ENCODE data around the gene CCDC12. TPM values are rescaled to one million over a fixed set of nuclear protein-coding genes. Genes with fewer than 3 reads are reported as not detected.

The CCDC12 gene
- total RNA-seq, 1 experiment from 2014 or later = 46.5 TPM

DNA sequence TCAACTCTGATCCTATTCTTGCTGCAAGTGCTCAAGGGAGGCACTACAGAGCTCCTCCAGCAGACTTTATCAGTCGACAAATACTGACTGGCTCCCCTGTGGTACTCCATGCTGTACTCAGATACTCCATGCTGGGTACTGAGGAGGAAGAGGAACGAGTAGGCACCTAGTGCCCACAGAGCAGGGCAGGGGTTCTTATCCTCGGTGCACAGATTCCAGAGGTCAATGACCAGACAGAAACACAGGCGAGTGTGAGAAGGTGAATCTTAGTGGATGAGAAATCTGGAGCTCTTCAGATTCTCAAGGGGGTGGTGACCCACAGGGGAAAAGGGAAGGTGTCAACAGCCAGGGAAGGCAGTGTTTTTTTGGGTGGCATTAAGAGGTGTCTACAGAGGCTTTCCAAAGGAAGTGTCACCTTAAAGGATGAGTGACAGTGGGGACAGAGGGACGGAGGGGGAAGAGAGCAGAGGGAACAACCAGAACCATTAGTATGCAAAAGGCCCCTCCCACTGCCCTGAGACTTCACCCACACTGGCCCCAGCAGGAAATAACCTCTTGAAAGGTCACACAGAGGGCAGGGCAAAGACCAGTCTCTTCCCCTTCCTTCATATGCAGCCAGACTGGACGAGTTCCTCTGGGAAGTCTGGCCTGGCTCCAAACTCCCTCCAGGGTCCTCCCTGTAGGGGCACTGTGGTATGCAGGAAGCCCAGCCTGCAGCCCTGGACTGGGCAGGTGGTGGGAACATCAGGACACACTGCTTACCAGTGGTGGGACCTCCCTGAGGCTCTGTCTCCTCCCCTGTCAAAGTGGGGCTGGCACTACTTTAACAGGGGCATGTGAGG lies 27.5 kb downstream of the CCDC12 start:
- Histone ChIP-seq H3K79me2 (ENCODE audit: insufficient read depth, low read length) (peaks cover 98% of the 10 kb centered on the region), H3K36me3 (ENCODE audit: control insufficient read depth in 1 of 2, insufficient read depth in 2 of 2, low read length in 2 of 2) (peaks cover 0 to 9% of the 10 kb centered on the region in 2 experiments; a peak in 1 of 4 replicates), H4K20me1 (ENCODE audit: insufficient read depth) (peaks cover 46% of the 10 kb centered on the region; the same call in 1 of the 2 replicates), H3K27me3 (ENCODE audit: insufficient read depth, low read length) (no peaks in the 10 kb centered on the region), H3K9me2 (ENCODE audit: insufficient read depth) (no peaks in the 10 kb centered on the region), H3K9me3 (ENCODE audit: control insufficient read depth in 1 of 2, insufficient read depth in 1 of 2, low read depth in 1 of 2, low read length in 2 of 2) (no peaks in the 10 kb centered on the region), H3K4me3 (replicated peaks in 1 of 2; ENCODE audit: low read depth in 1 of 2, low read length in 2 of 2) (peak overlapping the region in 1 of 2 experiments; percentile 34; a peak in 2 of 4 replicates), H3K4me1 (ENCODE audit: control insufficient read depth in 1 of 2, insufficient read depth in 2 of 2, low read length in 2 of 2) (peaks cover 59 to 85% of the 10 kb centered on the region in 2 experiments), H3K9ac (ENCODE audit: low read length) (peak overlapping the region; percentile 30; the same call in 1 of the 2 replicates), H2AFZ (ENCODE audit: low read depth, low read length, poor library complexity, severe bottlenecking) (no peak overlapping the region), H3K27ac (ENCODE audit: low read depth, low read length) (peak overlapping the region; percentile 50), H3K4me2 (ENCODE audit: low read length) (peak overlapping the region; percentile 64)
- CTCF ChIA-PET = no interaction called here
- POLR2A ChIA-PET = no interaction called here
- ATAC-seq (no peak), DNase-seq (ENCODE audit: low read depth, low spot score) (no peak)
- no peak for TF ChIP-seq JUND (IDR thresholded peaks at IDR 0.05)
- TF ChIP-seq, protein P1, sequence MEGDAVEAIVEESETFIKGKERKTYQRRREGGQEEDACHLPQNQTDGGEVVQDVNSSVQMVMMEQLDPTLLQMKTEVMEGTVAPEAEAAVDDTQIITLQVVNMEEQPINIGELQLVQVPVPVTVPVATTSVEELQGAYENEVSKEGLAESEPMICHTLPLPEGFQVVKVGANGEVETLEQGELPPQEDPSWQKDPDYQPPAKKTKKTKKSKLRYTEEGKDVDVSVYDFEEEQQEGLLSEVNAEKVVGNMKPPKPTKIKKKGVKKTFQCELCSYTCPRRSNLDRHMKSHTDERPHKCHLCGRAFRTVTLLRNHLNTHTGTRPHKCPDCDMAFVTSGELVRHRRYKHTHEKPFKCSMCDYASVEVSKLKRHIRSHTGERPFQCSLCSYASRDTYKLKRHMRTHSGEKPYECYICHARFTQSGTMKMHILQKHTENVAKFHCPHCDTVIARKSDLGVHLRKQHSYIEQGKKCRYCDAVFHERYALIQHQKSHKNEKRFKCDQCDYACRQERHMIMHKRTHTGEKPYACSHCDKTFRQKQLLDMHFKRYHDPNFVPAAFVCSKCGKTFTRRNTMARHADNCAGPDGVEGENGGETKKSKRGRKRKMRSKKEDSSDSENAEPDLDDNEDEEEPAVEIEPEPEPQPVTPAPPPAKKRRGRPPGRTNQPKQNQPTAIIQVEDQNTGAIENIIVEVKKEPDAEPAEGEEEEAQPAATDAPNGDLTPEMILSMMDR (IDR thresholded peaks at IDR 0.05 in 2 of 3, conservative IDR thresholded peaks at IDR 0.05 in 1 of 3; ENCODE audit: borderline replicate concordance in 1 of 3, insufficient read depth in 1 of 3, low read depth in 2 of 3, low read length in 2 of 3) = no peak
- TF ChIP-seq, protein P2, sequence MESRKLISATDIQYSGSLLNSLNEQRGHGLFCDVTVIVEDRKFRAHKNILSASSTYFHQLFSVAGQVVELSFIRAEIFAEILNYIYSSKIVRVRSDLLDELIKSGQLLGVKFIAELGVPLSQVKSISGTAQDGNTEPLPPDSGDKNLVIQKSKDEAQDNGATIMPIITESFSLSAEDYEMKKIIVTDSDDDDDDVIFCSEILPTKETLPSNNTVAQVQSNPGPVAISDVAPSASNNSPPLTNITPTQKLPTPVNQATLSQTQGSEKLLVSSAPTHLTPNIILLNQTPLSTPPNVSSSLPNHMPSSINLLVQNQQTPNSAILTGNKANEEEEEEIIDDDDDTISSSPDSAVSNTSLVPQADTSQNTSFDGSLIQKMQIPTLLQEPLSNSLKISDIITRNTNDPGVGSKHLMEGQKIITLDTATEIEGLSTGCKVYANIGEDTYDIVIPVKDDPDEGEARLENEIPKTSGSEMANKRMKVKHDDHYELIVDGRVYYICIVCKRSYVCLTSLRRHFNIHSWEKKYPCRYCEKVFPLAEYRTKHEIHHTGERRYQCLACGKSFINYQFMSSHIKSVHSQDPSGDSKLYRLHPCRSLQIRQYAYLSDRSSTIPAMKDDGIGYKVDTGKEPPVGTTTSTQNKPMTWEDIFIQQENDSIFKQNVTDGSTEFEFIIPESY (IDR thresholded peaks at IDR 0.05; ENCODE audit: extremely low read depth, insufficient replicate concordance, low read length) = no peak
- no peak for TF ChIP-seq SRF (IDR thresholded peaks at IDR 0.05; ENCODE audit: low read depth)
- TF ChIP-seq SP1 (IDR thresholded peaks at IDR 0.05; ENCODE audit: low read depth) = no peak
- TF ChIP-seq POLR2AphosphoS5 (IDR thresholded peaks at IDR 0.05; ENCODE audit: low read depth, low read length) = no peak
- TF ChIP-seq CBX3 (IDR thresholded peaks at IDR 0.05; ENCODE audit: low read depth) = no peak
- no peak for TF ChIP-seq CEBPB (IDR thresholded peaks at IDR 0.05; ENCODE audit: low read depth)
- no peak for TF ChIP-seq RAD21 (IDR thresholded peaks at IDR 0.05; ENCODE audit: low read depth)
- intact Hi-C loops (cut with micrococcal nuclease) = no loop called here
- RAD21 ChIA-PET (ENCODE audit: low non-redundant PET in 1 of 2, low total read pairs in 2 of 2, uncharacterized antibody in 2 of 2, unreplicated experiment in 2 of 2) = interaction anchor here in 1 of 2 experiments (1.3 kb wide), 1 partner anchor 30 kb away, joined by 3 read pairs; the partner anchor contains the start of gene NBEAL2
- no TSS peak for BruUV-seq (replicated peaks)
